Activated T-cell treated with anti-CD3 and anti-CD28 coated beads, Interleukin-2, amount 50 U/mL, for 4 hours (primary cell): ENCODE results near the gene TACC2. TPM values are rescaled to one million over a fixed set of nuclear protein-coding genes. Genes with fewer than 3 reads are reported as not detected.
A peak's percentile ranks its signal among the peaks of the same experiment; 100 is the strongest.

Source experiments
- ATAC-seq, 2 donors: fragments of 200-7000 bp; cut with Tn5 transposase; one replicate each; pipeline ENCODE4 v1.10.0; 2021
- DNase-seq: peaks from one replicate; pipeline ENCODE4 v3.0.0-alpha.2; 2020
- H3K27me3 Mint-ChIP-seq: one replicate; pipeline ENCODE4 v1.8.0; 2021; ENCODE audit warnings: low read depth, mixed read lengths
- H3K36me3 Mint-ChIP-seq: one replicate; pipeline ENCODE4 v1.8.0; 2022; ENCODE audit warnings: mixed read lengths; ENCODE audit not compliant: insufficient read depth
- H3K4me1 Mint-ChIP-seq: one replicate; pipeline ENCODE4 v1.8.0; 2021; ENCODE audit warnings: low read depth, mixed read lengths
- H3K4me3 Mint-ChIP-seq: one replicate; pipeline ENCODE4 v1.8.0; 2021; ENCODE audit warnings: mild to moderate bottlenecking, moderate library complexity, mixed read lengths
- H3K9me3 Mint-ChIP-seq: one replicate; pipeline ENCODE4 v1.8.0; 2021; ENCODE audit warnings: mixed read lengths
- total RNA-seq, 3 donors: library from RNA; stranded (reverse); gene quantifications; one replicate each; pipeline ENCODE4 v1.2.1, GENCODE V29; 2021

The TACC2 gene
- total RNA-seq, 3 donors from 2014 or later: 0.21 to 0.57 (median 0.43) TPM

DNA sequence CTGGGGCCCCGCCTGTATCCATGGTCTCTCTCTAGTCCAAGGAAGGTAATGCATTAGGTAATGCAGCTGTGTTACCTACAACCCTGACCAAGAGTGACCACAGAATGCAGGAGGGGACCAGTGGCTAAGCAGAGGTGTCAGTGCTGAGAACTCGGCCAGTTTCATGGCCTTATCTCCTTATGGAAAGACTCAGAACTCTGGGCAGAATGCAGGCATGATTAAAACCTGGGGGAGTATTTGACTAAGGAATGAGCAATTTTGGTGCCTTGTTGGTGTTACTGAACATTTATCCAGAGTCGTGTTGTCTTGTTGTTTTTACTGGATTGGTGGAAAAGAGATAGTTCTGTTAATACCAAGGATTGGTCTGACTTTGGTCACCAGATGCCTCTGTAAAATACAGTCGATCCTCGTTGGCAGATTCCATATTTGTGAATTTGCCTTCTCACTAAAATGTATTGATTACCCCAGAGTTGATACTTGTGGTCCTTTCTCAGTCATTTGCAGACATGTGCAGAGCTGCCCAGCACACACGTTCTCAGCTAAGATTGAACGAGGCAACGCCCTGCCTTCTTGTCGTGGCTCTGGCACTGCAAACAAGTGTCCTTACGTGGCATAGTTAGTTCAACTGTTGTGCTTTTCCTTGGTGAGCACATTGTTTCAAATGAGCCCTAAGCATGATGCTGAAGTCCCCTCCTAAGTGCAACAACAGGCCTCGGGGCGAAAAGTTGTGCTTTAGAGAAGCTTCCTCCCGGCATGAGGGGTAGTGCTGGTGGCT is 146.5 kb downstream of the TACC2 start:
- no peaks in the 10 kb centered on the region for H3K9me3 Mint-ChIP-seq
- no peak for ATAC-seq
- no peak for DNase-seq

GRCh38 chr10:122138831-122139625 is 150.1 kb downstream of the TACC2 start:
- H3K9me3 Mint-ChIP-seq: no peaks in the 10 kb centered on the region

More for the DNA sequence above, 146.5 kb downstream of the TACC2 start:
- H3K27me3 Mint-ChIP-seq: peaks cover 2% of the 10 kb centered on the region
- no peak overlapping the region for H3K4me3 Mint-ChIP-seq
- H3K36me3 Mint-ChIP-seq: no peaks in the 10 kb centered on the region
- no peaks in the 10 kb centered on the region for H3K4me1 Mint-ChIP-seq

DNA sequence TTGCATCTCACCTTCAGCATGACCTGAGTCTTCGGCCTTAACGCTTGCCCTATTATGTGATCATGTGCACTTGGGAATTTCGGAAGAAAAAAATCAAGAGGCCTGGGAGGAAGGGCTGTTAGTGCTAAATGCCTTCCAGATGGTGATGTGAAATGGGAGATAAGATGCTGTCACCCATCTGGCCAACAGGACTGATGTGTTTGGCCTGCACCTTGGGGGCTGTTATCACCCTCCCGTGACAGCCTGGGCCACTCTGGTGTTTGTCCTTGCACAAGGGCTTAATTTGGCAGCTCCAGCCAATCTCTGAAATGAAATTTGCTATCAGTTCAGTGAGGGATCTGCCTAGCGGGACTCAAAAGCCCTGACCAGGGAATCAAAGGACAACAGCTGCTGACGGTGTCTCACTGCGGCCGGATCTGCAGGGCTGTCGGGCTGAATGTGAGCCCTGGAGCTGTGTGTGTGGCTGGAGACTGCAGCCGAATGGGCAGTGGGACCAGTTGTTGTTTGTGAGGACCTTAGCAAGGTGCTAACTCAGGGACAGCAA is 150.7 kb downstream of the TACC2 start:
- ATAC-seq (no peak), DNase-seq (no peak)
- Mint-ChIP-seq H3K9me3 (no peaks in the 10 kb centered on the region), H3K27me3 (peaks cover 2% of the 10 kb centered on the region), H3K36me3 (no peaks in the 10 kb centered on the region), H3K4me3 (no peak overlapping the region), H3K4me1 (no peaks in the 10 kb centered on the region)

More at GRCh38 chr10:122138831-122139625, 150.1 kb downstream of the TACC2 start:
- no peak for DNase-seq
- H3K36me3 Mint-ChIP-seq: no peaks in the 10 kb centered on the region
- ATAC-seq: no peak
- peaks cover 2% of the 10 kb centered on the region for H3K27me3 Mint-ChIP-seq
- no peaks in the 10 kb centered on the region for H3K4me1 Mint-ChIP-seq
- no peak overlapping the region for H3K4me3 Mint-ChIP-seq

DNA sequence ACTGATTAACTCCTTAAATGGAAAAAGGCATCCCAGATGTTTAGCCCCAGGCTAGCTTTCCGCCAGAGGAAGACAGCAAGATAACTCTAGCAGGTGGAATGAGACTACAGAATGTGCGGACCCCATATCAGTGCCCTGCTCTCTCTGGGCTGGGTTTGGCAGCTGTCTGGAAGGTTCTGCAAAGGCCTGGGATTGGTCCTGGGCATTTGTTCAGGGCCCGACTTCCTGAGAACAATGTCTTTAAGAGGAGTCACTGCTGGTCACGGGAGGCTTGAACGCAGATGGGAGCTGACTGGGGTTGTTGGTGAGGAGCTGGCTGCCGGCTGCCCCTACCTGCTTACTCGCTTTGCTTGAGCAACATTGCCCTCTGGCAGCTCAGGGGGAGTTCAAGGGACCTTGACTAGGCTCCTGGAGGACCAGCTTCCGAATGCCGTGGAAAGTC is 151.5 kb downstream of the TACC2 start:
- ATAC-seq: no peak

DNA sequence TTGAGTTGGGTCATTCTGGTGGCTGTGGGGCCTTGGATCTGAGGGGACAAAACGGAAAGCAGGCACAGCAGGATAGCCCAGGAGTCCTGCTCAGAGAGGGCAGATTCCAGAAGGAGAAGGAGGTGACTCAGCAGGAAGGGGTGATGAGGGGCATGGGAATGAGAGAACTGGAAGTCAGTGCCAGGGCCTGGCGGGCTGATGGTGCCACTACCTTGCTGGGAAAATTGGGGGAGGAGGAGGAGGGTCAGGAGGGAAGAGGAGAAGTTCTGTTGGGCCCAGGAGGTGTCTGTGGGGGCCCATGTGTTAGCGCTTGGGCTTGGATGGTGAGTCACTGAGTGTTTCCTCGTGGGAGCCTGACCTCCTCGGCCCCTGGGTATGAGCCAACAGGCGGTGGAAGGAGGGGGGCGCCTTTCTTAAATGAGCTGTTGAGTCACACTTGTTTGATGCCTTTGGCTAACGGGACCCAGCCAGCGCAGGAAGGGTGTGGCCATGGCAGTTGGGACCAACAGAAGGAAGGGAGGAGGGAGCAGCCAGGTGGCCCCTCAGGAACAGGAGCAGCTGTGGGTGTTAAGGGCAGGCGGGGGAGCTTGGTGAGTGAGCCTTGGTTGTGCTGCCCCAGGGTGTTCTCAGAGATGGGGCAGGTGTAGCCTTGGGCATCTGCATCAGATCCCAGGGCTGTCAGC is 152.1 kb downstream of the TACC2 start:
- peaks cover 2% of the 10 kb centered on the region for H3K27me3 Mint-ChIP-seq
- peaks cover 8% of the 10 kb centered on the region for H3K9me3 Mint-ChIP-seq
- H3K4me3 Mint-ChIP-seq: no peak overlapping the region
- no peaks in the 10 kb centered on the region for H3K4me1 Mint-ChIP-seq
- no peak for ATAC-seq
- no peaks in the 10 kb centered on the region for H3K36me3 Mint-ChIP-seq
- no peak for DNase-seq

More for the DNA sequence above, 151.5 kb downstream of the TACC2 start:
- Mint-ChIP-seq H3K36me3 (no peaks in the 10 kb centered on the region), H3K27me3 (peaks cover 2% of the 10 kb centered on the region), H3K9me3 (peaks cover 5% of the 10 kb centered on the region), H3K4me3 (no peak overlapping the region), H3K4me1 (no peaks in the 10 kb centered on the region)
- no peak for DNase-seq

GRCh38 chr10:122141821-122142640 is 153.1 kb downstream of the TACC2 start:
- DNase-seq (no peak), ATAC-seq (no peak)
- no peaks in the 10 kb centered on the region for H3K36me3 Mint-ChIP-seq
- H3K9me3 Mint-ChIP-seq: peaks cover 8% of the 10 kb centered on the region
- H3K27me3 Mint-ChIP-seq: peaks cover 2% of the 10 kb centered on the region
- H3K4me1 Mint-ChIP-seq: no peaks in the 10 kb centered on the region
- H3K4me3 Mint-ChIP-seq: no peak overlapping the region

DNA sequence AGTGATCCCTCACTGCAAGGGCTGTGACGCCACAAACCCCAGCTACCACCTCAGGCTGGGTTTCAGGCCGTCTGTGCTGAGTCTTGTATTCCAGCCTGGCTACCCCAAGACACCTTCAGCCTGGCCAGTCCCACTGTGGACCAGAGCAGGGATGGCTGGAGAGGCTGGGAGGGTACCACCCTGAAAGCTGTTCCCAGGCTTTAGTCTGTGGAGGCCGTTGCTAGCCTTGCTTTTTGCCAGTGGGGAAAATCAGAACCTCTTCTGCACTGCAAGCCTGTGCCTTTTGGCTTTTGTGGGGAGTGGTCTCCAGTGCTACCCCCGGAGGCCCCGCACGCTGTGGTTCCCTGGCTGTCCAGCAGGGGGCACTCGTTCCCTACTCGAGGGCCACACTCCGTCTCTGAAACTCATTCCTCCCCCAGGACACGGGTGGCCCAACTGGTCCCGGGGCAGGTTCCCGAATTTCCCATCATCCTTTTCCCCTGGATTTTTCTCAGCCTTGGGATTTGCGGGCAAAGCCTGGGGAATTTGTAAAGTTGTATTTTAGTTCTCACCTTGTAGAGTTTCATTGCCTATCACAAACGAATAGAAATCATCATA is 153.8 kb downstream of the TACC2 start:
- ATAC-seq: no peak
- Mint-ChIP-seq H3K27me3 (peaks cover 2% of the 10 kb centered on the region), H3K9me3 (peaks cover 8% of the 10 kb centered on the region), H3K36me3 (no peaks in the 10 kb centered on the region), H3K4me3 (no peak overlapping the region), H3K4me1 (no peaks in the 10 kb centered on the region)
- DNase-seq: peak; percentile 15

DNA sequence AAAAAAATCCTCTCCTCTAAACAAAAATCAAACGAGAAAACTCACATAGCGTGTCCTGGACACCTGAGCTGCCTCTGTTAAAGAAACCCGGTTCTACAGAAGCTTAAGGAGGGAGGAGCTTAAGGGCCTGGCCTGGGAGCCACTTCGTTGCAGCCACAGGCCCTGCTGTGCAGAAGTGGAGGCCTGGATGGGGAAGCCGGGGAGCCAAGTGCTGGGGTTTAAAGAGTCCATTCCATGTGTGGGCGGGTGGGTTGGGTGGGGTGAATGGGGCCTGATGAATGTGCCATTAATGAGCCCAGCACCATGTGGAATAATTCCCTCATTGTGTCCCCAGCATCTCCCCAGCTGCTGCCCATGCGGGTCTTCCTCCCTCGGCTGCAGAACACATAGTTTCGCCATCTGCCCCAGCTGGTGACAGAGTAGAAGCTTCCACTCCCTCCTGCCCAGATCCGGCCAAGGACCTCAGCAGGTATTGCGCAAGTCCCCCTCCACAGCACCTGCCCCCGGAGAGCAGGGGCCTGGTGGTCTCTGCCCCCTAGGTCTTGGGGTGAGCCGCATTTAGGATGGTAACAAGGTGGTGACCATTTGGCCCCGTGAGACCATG is 154.4 kb downstream of the TACC2 start:
- ATAC-seq (no peak), DNase-seq (no peak)
- Mint-ChIP-seq H3K36me3 (no peaks in the 10 kb centered on the region), H3K4me3 (no peak overlapping the region), H3K27me3 (peaks cover 2% of the 10 kb centered on the region), H3K4me1 (no peaks in the 10 kb centered on the region), H3K9me3 (peaks cover 8% of the 10 kb centered on the region)

- ATAC-seq (no peak), DNase-seq (no peak)
- H3K9me3 Mint-ChIP-seq: peaks cover 8% of the 10 kb centered on the region
- peaks cover 2% of the 10 kb centered on the region for H3K27me3 Mint-ChIP-seq
- H3K36me3 Mint-ChIP-seq: no peaks in the 10 kb centered on the region
- no peak overlapping the region for H3K4me3 Mint-ChIP-seq
- no peaks in the 10 kb centered on the region for H3K4me1 Mint-ChIP-seq
Measured at GRCh38 chr10:122144199-122144598, 155.2 kb downstream of the TACC2 start.

DNA sequence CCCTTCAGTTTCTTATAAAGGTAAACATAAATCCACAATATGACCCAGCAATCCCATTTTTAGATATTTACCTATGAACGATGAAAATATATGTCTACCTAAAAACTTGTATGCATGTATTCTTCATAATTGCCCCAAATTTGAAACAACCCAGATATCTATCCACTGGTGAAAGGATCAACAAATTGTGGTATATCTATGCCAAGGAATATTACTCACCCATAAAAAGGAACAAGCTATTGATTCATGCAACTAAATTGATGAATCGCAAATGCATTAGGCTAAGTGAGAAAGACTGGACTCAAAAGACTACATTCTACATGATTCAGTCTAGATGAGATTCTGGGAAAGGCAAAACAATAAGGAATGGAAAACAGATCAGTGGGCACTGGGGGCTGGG is 156.2 kb downstream of the TACC2 start:
- Mint-ChIP-seq H3K4me3 (no peak overlapping the region), H3K4me1 (no peaks in the 10 kb centered on the region), H3K27me3 (peaks cover 2% of the 10 kb centered on the region), H3K9me3 (peaks cover 8% of the 10 kb centered on the region), H3K36me3 (no peaks in the 10 kb centered on the region)
- no peak for DNase-seq
- ATAC-seq: no peak

DNA sequence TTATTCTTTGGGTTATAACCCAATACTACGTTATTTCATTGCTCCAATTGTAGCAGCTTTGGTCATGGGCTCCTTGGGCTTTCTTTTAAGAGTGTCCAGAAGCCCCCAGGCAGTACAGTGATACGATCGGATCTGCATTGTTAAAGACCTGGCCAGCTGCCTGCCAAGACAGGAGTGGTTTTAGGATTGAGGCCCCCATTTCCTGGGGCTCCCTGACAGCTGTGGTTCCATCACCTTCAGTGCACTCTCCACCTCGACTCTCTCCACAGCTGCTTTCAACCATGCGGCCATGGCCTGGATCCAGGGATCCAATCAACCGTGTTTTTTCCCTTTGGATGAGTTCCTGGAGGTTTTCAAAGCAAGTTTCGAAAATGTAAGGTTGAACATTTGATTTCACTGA is 158.7 kb downstream of the TACC2 start:
- DNase-seq: no peak
- Mint-ChIP-seq H3K36me3 (no peaks in the 10 kb centered on the region), H3K27me3 (no peaks in the 10 kb centered on the region), H3K4me1 (no peaks in the 10 kb centered on the region), H3K9me3 (peaks cover 8% of the 10 kb centered on the region), H3K4me3 (no peak overlapping the region)
- no peak for ATAC-seq

- Mint-ChIP-seq H3K36me3 (no peaks in the 10 kb centered on the region), H3K9me3 (peaks cover 8% of the 10 kb centered on the region), H3K4me1 (no peaks in the 10 kb centered on the region), H3K4me3 (no peak overlapping the region), H3K27me3 (no peaks in the 10 kb centered on the region)
- ATAC-seq (no peak), DNase-seq (no peak)
Measured at GRCh38 chr10:122148876-122149560, 160.1 kb downstream of the TACC2 start.
